Measurements from ENCODE around the gene NRAP. TPM values are rescaled to one million over a fixed set of nuclear protein-coding genes. Genes with fewer than 3 reads are reported as not detected.

Gene NRAP
- total and polyA plus RNA-seq, 2 donors (not counting 3 experiments of a cell fraction or from before 2014, with no cell fraction given): not detected

GRCh38 chr10:113693348-113693747, 29.5 kb upstream of the NRAP start:
- no peak overlapping the region for H3K4me2 ChIP-seq (ENCODE audit: insufficient read depth, low read length)
- H3K79me2 ChIP-seq (ENCODE audit: control insufficient read depth, insufficient read depth, low read length): peaks cover 50% of the 10 kb centered on the region
- no TSS peak for BruUV-seq (replicated peaks)
- POLR2A ChIA-PET: no interaction called here
- H3K9me3 ChIP-seq (replicated peaks; ENCODE audit: control insufficient read depth, insufficient read depth, low read length): no peaks in the 10 kb centered on the region
- FAIRE-seq: no peak
- H3K4me3 ChIP-seq (replicated peaks in 1 of 3; ENCODE audit: insufficient read depth in 1 of 3, low read depth in 1 of 3, low read length in 3 of 3): no peak overlapping the region
- intact Hi-C loops (cut with micrococcal nuclease) (no loop called here), dilution Hi-C loops (cut with MboI; ENCODE audit: extremely low pct_ligation_motif_present, low sequenced_read_pairs) (no loop called here)
- no peaks in the 10 kb centered on the region for H3K9me1 ChIP-seq (replicated peaks; ENCODE audit: control insufficient read depth, extremely low read depth, insufficient read depth, low read length)
- no peak overlapping the region for H3K27ac ChIP-seq (ENCODE audit: insufficient read depth, low read depth, low read length)
- peaks cover 4% of the 10 kb centered on the region for H4K20me1 ChIP-seq (replicated peaks; ENCODE audit: control insufficient read depth, extremely low read depth, insufficient read depth, low read length)
- no peak for DNase-seq (ENCODE audit: low read depth, low spot score)
- no peak overlapping the region for H2AFZ ChIP-seq (ENCODE audit: low read depth, low read length)
- no peaks in the 10 kb centered on the region for H3K27me3 ChIP-seq (ENCODE audit: control insufficient read depth in 2 of 2, insufficient read depth in 2 of 2, low read length in 2 of 2)
- no peak overlapping the region for H3K9ac ChIP-seq (replicated peaks; ENCODE audit: extremely low read depth, insufficient read depth, low read length)
- H3K4me1 ChIP-seq (ENCODE audit: control insufficient read depth, extremely low read depth, insufficient read depth, low read length): no peaks in the 10 kb centered on the region
- CTCF ChIA-PET: interaction anchor here (0.8 to 1.6 kb wide), 3 partner anchors 9 to 14 kb away, joined by 3 to 6 read pairs (median 5); no protein-coding TSS in a partner anchor
- TF ChIP-seq MAX (IDR thresholded peaks at IDR 0.05; ENCODE audit: insufficient read depth, insufficient read length): no peak
- TF ChIP-seq MYC (IDR thresholded peaks at IDR 0.05; ENCODE audit: low read depth, low read length): no peak
- TF ChIP-seq EZH2 (IDR thresholded peaks at IDR 0.05; ENCODE audit: borderline replicate concordance, low read depth, low read length, severe bottlenecking): no peak
- no peak for TF ChIP-seq POLR2AphosphoS5 (IDR thresholded peaks at IDR 0.05; ENCODE audit: insufficient read depth, low read depth, low read length)
- no peak for TF ChIP-seq POLR2A (IDR thresholded peaks at IDR 0.05; ENCODE audit: low read depth, low read length)
- TF ChIP-seq GATA2 (IDR thresholded peaks at IDR 0.05; ENCODE audit: insufficient read depth, insufficient read length, low read depth, low read length): no peak
- TF ChIP-seq CTCF (IDR thresholded peaks at IDR 0.05; ENCODE audit: extremely low read depth in 1 of 2, insufficient read depth in 1 of 2, low read depth in 1 of 2, low read length in 2 of 2): no peak
- peaks cover 8 to 13% of the 10 kb centered on the region in 2 experiments for H3K36me3 ChIP-seq (ENCODE audit: control insufficient read depth in 2 of 2, extremely low read depth in 1 of 2, insufficient read depth in 2 of 2, low read length in 2 of 2)

Measured in endothelial cell of umbilical vein (primary cell).